Gastrocnemius medialis (tissue), 4 donors: ENCODE measurements around the gene SMC1B.

ENCODE experiments used
- CTCF ChIP-seq, 5 experiments: fragments of 450-650 bp in 3 of 5; fragments of 200-600 bp in 2 of 5; sonication (generic) in 2 of 5; IDR thresholded peaks in 4 of 5; conservative IDR thresholded peaks in 1 of 5; 1 replicate in 4 of 5; 2 replicates in 1 of 5; pipeline ENCODE4 v1.5.1; 2016 to 2019; ENCODE audit warnings: antibody characterized with exemption in 5 of 5, mild to moderate bottlenecking in 3 of 5, moderate library complexity in 3 of 5
- POLR2A ChIP-seq, 2 donors: fragments of 450-650 bp; IDR thresholded peaks; one replicate each; pipeline ENCODE4 v1.6.1; 2017; ENCODE audit warnings: antibody characterized with exemption in 2 of 2, mild to moderate bottlenecking in 2 of 2, moderate library complexity in 2 of 2

GRCh38 chr22:45322873-45323525 is 90.4 kb downstream of the SMC1B start:
- TF ChIP-seq CTCF (IDR thresholded peaks at IDR 0.05 in 4 of 5, conservative IDR thresholded peaks at IDR 0.05 in 1 of 5) (no peak), POLR2A (IDR thresholded peaks at IDR 0.05) (no peak)
